GM06990 (cell line): ENCODE measurements around the gene TNIK.

Source experiments
- DNase-seq: peaks from one replicate; pipeline ENCODE4 v3.0.0-alpha.2; 2011; ENCODE audit not compliant: insufficient read length; ENCODE audit errors: extremely low read depth
- H3K27me3 ChIP-seq: replicated peaks from 2 replicates; pipeline ENCODE4 v1.6.0; 2011; ENCODE audit warnings: low read length; ENCODE audit not compliant: control insufficient read depth, insufficient read depth
- H3K36me3 ChIP-seq: 2 replicates; pipeline ENCODE4 v1.5.1; 2011; ENCODE audit warnings: low read length; ENCODE audit not compliant: control insufficient read depth, insufficient read depth
- H3K4me3 ChIP-seq: replicated peaks from 2 replicates; pipeline ENCODE4 v1.5.1; 2011; ENCODE audit warnings: low read depth, mild to moderate bottlenecking, control low read depth, low read length
- CTCF ChIP-seq: IDR thresholded peaks from 2 replicates; pipeline ENCODE4 v1.5.1; 2011; ENCODE audit warnings: low read length, control low read depth, mild to moderate bottlenecking, inconsistent platforms; ENCODE audit not compliant: insufficient read depth, poor library complexity, severe bottlenecking

The TNIK gene

DNA sequence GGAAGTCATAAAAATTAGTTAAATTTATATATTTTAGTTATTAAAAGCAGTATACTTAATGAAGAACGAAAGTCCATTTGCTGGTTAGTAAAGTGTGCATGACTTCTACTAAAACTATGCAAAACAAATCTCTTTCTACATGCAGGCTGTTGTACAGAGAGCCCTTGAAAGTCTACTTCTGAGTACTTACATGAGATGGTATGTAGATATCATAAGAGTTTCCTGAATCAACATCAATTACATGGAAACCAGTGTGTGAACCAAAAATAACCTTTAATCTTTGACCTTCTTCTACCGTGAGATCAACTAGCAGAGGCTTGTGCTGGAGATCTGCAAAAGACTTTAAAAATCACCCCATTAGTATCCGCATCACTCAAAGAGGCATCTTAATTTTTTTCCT lies 391.5 kb downstream of the TNIK start:
- H3K36me3 ChIP-seq, result peaks cover 10% of the 10 kb centered on the region
- DNase-seq, result no peak
- no peak for TF ChIP-seq CTCF
- no peak overlapping the region for H3K4me3 ChIP-seq
- no peaks in the 10 kb centered on the region for H3K27me3 ChIP-seq

DNA sequence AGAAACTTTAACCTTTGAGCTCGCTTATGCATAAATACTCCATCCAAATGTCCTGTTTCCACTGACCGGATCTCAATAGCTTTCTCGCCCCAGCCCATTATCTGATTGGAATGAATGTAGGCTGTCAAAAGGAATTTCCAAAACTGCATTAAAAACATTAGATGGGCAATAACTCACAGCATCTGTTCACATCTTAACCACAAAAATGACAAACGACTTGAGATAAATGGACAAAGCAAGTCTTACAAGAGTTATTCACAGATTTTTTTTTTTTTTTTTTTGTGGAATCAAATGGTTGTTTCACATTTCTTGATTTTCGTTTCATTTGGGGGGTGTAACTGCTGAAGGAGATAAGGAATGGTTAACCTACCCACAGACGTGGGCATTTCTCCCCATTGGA lies 394.0 kb downstream of the TNIK start:
- H3K4me3 ChIP-seq, result no peak overlapping the region
- no peak for DNase-seq
- H3K27me3 ChIP-seq, result no peaks in the 10 kb centered on the region
- peaks cover 11% of the 10 kb centered on the region for H3K36me3 ChIP-seq
- no peak for TF ChIP-seq CTCF

GRCh38 chr3:171065732-171066131 lies 394.5 kb downstream of the TNIK start:
- no peaks in the 10 kb centered on the region for H3K27me3 ChIP-seq
- no peak for TF ChIP-seq CTCF
- no peak for DNase-seq
- H3K4me3 ChIP-seq, result no peak overlapping the region
- peaks cover 11% of the 10 kb centered on the region for H3K36me3 ChIP-seq

DNA sequence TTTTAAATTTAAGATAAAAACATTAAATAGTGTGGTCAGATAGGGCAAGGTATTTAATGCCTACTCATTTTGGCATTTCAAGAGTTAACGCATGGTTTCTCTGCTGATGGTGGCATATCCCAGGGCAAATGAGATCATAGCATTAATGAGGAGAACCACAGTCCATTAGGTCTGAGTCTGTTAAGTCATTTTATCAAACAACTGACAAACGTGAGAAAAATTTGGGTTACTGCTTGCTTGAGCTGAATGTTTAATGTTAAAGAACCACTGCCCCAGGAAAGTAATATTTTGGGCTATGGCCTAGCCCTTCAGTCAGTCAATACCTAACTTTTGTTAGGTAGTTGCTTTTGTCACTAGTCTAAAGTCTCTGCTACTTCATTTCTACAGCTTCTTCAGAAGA lies 395.7 kb downstream of the TNIK start:
- H3K4me3 ChIP-seq, result no peak overlapping the region
- DNase-seq, result no peak

DNA sequence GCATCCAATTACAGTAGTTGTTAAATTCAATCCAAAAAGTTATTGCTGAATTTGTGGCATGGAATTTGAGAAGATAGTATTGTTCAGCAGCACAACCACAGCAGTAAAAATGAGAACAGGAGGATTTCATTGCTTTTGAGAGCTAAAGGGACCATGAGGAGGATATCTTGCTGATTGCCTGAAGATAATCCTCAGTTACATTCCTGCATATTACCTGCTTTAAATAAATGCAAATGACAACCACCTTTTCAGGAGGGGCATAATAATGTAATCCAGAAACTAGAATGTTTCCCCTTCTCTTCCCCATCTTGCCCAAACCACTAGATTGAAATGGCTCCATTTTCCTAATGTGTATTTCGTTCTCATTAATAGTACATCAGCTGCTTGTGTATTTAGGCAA lies 398.5 kb downstream of the TNIK start:
- no peak for TF ChIP-seq CTCF
- peaks cover 6% of the 10 kb centered on the region for H3K36me3 ChIP-seq
- DNase-seq, result no peak

More for the DNA sequence above, 395.7 kb downstream of the TNIK start:
- peaks cover 8% of the 10 kb centered on the region for H3K36me3 ChIP-seq
- no peak for TF ChIP-seq CTCF
- no peaks in the 10 kb centered on the region for H3K27me3 ChIP-seq

GRCh38 chr3:171059978-171060377 lies 400.2 kb downstream of the TNIK start:
- Histone ChIP-seq H3K36me3 (peaks cover 3% of the 10 kb centered on the region), H3K27me3 (no peaks in the 10 kb centered on the region), H3K4me3 (no peak overlapping the region)
- DNase-seq, result no peak
- no peak for TF ChIP-seq CTCF

More for the DNA sequence above, 398.5 kb downstream of the TNIK start:
- Histone ChIP-seq H3K4me3 (no peak overlapping the region), H3K27me3 (no peaks in the 10 kb centered on the region)
